Neutrophil (primary cell): Measurements from ENCODE around the gene STX8.

ENCODE experiments used
- H3K27ac ChIP-seq: fragments of 200-600 bp; sonication (generic); 2 replicates; pipeline ENCODE4 v1.5.1; 2016; ENCODE audit warnings: mild to moderate bottlenecking, moderate library complexity
- H3K27me3 ChIP-seq: fragments of 200-600 bp; sonication (generic); 2 replicates; pipeline ENCODE4 v1.6.0; 2016; ENCODE audit warnings: mild to moderate bottlenecking
- H3K36me3 ChIP-seq: fragments of 200-600 bp; sonication (generic); 2 replicates; pipeline ENCODE4 v1.5.1; 2017
- H3K4me1 ChIP-seq, 2 experiments: fragments of 200-600 bp in 1 of 2; sonication (generic) in 1 of 2; 1 replicate in 1 of 2; 2 replicates in 1 of 2; pipeline versions ENCODE4 v1.5.1 to v1.6.1; 2013 to 2016; ENCODE audit warnings: low read depth in 1 of 2, low read length in 1 of 2, mild to moderate bottlenecking in 1 of 2, moderate library complexity in 1 of 2; ENCODE audit not compliant: control insufficient read depth in 1 of 2, insufficient read depth in 1 of 2
- H3K4me3 ChIP-seq, 2 experiments: fragments of 200-600 bp in 1 of 2; sonication (generic) in 1 of 2; 1 replicate in 1 of 2; 2 replicates in 1 of 2; pipeline ENCODE4 v1.5.1; 2013 to 2016; ENCODE audit warnings: low read depth in 1 of 2, low read length in 1 of 2, mild to moderate bottlenecking in 1 of 2, moderate library complexity in 1 of 2
- H3K9me3 ChIP-seq: fragments of 200-600 bp; sonication (generic); 2 replicates; pipeline ENCODE4 v1.5.1; 2016
- CTCF ChIP-seq: fragments of 200-600 bp; sonication (generic); IDR thresholded peaks from 2 replicates; pipeline ENCODE4 v1.5.1; 2016; ENCODE audit warnings: antibody characterized with exemption

STX8 gene

GRCh38 chr17:9206741-9207332, 368.8 kb downstream of the STX8 start:
- no peak for TF ChIP-seq CTCF
- no peak overlapping the region for H3K4me3 ChIP-seq
- H3K27me3 ChIP-seq: no peaks in the 10 kb centered on the region
- H3K4me1 ChIP-seq: no peaks in the 10 kb centered on the region
- no peaks in the 10 kb centered on the region for H3K36me3 ChIP-seq
- no peak overlapping the region for H3K27ac ChIP-seq
- no peaks in the 10 kb centered on the region for H3K9me3 ChIP-seq

GRCh38 chr17:9206410-9206703, 369.3 kb downstream of the STX8 start:
- Histone ChIP-seq H3K27ac (no peak overlapping the region), H3K4me1 (no peaks in the 10 kb centered on the region), H3K9me3 (no peaks in the 10 kb centered on the region), H3K36me3 (no peaks in the 10 kb centered on the region), H3K27me3 (no peaks in the 10 kb centered on the region), H3K4me3 (no peak overlapping the region)
- TF ChIP-seq CTCF: no peak

GRCh38 chr17:9205520-9206409, 369.9 kb downstream of the STX8 start:
- no peaks in the 10 kb centered on the region for H3K9me3 ChIP-seq
- no peak overlapping the region for H3K4me3 ChIP-seq
- no peaks in the 10 kb centered on the region for H3K27me3 ChIP-seq
- no peak overlapping the region for H3K27ac ChIP-seq
- H3K36me3 ChIP-seq: no peaks in the 10 kb centered on the region
- H3K4me1 ChIP-seq: no peaks in the 10 kb centered on the region
- TF ChIP-seq CTCF: no peak

- no peak for TF ChIP-seq CTCF
- Histone ChIP-seq H3K27me3 (no peaks in the 10 kb centered on the region), H3K27ac (no peak overlapping the region), H3K4me3 (no peak overlapping the region), H3K9me3 (no peaks in the 10 kb centered on the region), H3K4me1 (no peaks in the 10 kb centered on the region), H3K36me3 (no peaks in the 10 kb centered on the region)
These were observed 370.8 kb downstream of the STX8 start for GRCh38 chr17:9204637-9205329.

- TF ChIP-seq CTCF: no peak
- Histone ChIP-seq H3K4me1 (no peaks in the 10 kb centered on the region), H3K27me3 (no peaks in the 10 kb centered on the region), H3K9me3 (no peaks in the 10 kb centered on the region), H3K4me3 (no peak overlapping the region), H3K36me3 (no peaks in the 10 kb centered on the region), H3K27ac (no peak overlapping the region)
These were observed 371.7 kb downstream of the STX8 start for GRCh38 chr17:9203771-9204425.
